Measurements from ENCODE around the gene LDLRAD3.

DNA sequence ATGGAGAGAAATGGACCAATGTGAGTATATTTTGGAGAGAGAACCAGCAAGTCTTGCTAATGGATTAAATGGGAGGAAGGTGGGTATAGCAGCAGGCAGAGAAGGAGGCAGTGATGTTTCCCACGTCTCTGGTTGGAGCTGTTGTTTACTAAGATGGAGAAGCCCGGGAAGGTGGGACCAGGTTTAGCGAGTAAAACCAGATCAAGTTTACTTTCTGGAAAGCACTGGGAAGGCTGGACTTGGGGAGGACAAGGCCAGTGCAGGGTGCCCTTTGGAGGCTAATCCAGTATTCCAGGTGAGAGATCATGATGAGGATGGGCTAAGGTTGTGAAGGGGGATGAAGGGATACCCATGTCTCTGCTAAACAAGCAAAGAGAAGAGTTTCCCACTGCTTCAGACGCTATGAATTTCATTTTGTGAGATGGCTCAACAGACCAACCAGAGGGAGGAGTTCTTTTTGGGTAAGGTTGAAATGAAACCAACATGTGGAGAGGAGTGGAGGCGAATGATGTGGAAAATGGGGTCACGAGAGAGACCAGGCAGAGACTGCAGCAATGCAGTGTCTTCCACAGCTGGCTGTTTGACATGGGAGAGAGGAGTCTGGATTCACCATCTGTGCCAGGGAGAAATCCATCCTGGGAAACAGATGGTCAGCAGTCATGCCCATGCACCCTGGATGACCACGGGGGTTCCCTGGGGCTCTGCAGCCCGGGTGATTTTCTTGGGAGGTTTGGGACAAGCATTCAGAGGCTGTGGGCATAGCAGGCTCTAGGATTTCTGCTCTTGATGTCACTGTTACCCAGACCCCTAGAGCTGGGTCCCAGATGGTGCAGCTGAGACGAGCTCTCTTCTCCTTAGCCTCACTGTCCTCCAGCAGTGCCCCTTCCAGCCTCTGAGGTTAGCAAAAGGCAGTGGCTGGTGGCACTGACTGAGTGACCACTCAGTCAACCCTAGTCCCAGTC, 320.4 kb downstream of the LDLRAD3 start:
- TF ChIP-seq, protein P1, sequence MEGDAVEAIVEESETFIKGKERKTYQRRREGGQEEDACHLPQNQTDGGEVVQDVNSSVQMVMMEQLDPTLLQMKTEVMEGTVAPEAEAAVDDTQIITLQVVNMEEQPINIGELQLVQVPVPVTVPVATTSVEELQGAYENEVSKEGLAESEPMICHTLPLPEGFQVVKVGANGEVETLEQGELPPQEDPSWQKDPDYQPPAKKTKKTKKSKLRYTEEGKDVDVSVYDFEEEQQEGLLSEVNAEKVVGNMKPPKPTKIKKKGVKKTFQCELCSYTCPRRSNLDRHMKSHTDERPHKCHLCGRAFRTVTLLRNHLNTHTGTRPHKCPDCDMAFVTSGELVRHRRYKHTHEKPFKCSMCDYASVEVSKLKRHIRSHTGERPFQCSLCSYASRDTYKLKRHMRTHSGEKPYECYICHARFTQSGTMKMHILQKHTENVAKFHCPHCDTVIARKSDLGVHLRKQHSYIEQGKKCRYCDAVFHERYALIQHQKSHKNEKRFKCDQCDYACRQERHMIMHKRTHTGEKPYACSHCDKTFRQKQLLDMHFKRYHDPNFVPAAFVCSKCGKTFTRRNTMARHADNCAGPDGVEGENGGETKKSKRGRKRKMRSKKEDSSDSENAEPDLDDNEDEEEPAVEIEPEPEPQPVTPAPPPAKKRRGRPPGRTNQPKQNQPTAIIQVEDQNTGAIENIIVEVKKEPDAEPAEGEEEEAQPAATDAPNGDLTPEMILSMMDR (IDR thresholded peaks at IDR 0.05): no peak
- no peak for TF ChIP-seq POLR2A (IDR thresholded peaks at IDR 0.05)

Data from suprapubic skin (tissue), 3 donors.